Renal cortex interstitium (tissue), 11 donors: ENCODE results near the gene DCLK1. TPM values are rescaled to one million over a fixed set of nuclear protein-coding genes. Genes with fewer than 3 reads are reported as not detected.

Experiments used
- DNase-seq, 11 donors: peaks; one replicate each; pipeline ENCODE4 v3.0.0-alpha.2; 2013; ENCODE audit warnings: low read depth in 9 of 11, low spot score in 4 of 11; ENCODE audit errors: extremely low read depth in 1 of 11
- polyA plus RNA-seq, 3 donors: library from polyadenylated mRNA; unstranded; fragments of 120-200 nt; gene quantifications; one replicate each; pipeline ENCODE4 v1.2.1, GENCODE V29; 2013; ENCODE audit not compliant: insufficient read length in 3 of 3

DCLK1 gene
- polyA plus RNA-seq, 3 donors = 5.2 to 6.4 (median 5.8) TPM

DNA sequence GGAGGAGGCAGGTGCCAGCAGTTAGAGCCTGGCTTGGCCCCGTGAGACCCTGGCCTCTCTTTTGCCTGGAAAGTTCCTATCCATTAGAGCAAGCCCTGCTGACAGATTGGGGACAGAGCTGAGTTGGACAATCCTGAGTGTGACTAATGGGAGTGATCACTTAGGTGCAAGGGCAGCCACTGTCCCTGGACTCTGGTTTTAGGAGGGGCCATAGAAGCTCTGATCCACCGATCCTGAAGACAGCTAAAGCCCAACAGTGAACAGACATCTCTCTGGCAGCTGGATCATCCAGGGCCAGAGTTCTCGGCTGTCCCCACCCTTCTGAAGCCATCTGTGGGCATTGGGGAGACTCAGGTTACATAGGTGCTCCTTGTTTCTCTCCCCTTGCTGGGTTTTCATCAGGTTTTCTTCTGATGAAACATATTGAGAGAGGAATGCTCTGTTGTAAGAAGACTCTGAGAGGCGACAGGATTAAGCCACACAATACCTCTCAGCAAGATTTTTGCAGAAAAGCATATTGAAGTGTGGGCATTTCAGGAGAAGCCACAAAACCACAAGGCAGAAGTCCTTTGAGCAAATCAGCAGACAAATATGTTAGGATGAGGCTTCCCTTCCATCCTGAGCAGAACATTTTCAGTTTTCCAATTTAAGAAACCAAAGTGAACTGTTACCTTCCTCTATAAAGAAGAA is 366.7 kb downstream of the DCLK1 start:
- DNase-seq = no peak

DNA sequence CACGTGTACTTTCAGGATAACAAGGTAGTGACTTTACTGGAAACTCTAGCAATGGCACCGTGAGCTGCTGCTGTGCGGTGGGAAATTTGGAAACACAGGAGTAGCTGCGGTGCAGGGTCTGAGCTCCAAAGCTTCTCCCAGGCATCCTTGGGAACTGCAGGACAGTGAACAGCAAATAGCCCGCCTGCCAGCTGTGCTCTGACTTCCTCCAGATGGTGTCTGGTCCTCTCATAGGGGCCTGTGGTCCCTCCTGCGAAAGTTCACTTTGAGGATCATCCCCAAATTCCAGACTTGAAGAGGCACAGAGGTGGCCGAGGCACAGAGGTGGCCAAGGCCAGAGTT is 367.4 kb downstream of the DCLK1 start:
- DNase-seq = no peak

DNA sequence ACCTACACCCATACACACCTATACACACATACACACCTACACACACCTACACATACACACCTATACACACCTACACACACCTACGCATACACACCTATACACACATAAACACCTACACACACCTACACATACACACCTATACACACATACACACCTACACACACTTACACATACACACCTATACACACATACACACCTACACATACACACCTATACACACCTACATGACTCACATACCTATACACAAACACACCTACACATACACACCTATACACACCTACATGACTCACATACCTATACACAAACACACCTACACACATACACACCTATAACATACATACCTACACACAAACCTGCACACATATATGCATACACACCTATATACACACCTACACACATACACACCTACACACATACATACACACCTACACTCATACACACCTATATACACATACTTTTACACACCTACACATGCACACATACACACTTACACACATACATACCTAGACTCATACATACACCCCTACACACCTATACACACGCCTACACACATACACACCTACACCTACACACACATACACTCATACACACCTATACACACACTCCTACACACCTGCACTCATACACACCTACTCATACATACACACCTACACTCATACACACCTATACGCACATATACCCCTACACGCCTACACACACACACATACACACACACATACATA is 368.0 kb downstream of the DCLK1 start:
- no peak for DNase-seq

DNA sequence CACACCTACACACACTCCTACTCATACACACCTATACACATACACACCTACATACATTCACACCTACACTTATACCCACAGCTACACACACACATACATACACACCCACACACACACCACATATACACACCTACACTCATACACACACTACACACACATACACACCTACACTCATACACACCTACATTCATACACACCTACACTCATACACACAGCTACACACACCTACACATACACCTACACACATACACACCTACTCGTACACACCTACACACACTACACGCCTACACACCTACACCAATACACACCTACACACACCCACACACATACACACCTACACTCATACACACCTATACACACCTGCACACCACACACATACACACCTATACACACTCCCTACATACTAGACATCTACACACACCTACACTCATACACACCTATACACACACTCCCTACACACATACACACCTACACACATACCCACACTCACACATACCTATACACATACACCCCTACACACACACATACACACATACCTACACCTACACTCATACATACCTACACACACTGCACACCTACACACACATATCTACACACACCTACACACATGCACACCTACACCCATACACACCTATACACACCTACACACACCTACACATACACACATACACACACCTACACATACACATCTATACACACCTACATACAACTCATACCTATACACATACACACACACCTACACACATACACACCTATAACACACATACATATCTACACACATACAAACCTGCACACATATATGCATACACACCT is 369.5 kb downstream of the DCLK1 start:
- no peak for DNase-seq

DNA sequence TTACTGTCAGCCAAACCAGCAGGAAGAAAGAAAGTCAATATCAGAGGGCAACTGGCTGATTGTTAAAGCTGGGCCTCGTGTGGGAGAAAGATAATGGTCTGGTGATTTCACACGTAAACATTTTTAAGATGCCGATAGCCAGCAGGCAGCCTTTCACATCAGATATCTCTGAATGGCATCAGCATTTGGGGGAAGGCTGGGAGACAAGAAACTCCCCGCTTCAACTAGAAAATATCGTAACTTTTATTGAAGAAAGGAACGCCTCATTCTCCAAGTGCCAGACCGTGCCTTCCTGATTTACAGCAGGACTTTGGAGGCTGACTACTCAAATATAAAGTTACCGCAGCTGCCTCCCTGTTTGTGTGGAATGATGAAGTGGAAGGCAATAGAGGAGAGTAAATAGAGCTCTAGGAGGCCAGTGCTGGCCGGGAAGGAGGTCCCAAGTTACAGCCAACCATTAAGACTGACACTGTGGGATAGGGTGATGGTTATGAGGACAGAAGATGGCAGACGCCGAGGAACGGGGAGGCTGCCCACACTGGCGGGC is 370.4 kb downstream of the DCLK1 start:
- peak in 6 of 11 donors; percentile 33 to 72 (median 48) for DNase-seq

DNA sequence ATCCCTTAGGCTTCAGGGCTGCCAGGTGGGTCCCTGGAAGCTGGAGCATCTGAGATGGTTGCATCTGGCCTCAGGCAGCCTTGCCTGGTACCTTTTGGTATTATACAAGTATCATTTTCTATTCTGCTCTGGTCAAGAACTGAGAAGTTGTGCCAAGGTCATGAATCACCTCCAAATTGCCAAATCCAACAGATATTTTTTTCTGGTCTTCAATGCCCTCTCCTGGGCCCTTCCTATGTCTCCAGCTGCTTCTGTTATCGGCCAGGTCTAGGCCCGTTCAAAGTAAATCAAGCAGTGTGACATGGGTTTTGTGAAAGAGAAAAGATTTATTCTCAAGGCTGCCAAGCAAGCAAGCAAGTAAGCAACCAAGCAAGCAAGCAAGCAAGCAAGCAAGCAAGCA is 383.6 kb downstream of the DCLK1 start:
- no peak for DNase-seq

DNA sequence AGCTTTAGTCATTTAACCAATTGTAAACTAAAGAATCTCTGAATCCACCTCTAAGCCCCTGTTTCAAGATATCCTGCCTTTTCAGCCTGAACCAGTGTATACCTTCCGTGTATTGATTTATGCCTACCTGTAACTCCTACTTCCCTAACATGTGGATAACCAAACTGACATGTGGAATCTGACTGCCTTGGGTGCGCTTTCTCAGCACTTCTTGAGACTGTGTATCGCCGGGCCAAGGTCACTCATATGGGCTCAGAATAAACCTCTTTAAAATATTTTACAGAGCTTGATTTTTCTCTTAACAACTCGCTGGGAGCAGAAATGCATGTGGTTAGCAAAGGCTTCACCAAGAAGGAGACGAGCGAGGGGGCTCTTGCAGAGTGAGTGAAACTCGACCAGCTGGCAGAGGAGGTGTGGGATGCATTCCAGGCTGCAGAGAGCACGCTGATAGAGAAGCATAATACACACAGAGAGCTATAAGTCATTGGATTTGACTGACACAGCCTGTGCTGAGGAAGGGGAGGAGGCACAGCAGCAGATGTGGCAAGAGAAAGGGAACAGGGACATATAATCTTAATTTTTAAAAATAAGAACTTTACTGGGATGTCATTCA is 386.5 kb downstream of the DCLK1 start:
- peak in 1 of 11 donors; percentile 28 for DNase-seq

DNA sequence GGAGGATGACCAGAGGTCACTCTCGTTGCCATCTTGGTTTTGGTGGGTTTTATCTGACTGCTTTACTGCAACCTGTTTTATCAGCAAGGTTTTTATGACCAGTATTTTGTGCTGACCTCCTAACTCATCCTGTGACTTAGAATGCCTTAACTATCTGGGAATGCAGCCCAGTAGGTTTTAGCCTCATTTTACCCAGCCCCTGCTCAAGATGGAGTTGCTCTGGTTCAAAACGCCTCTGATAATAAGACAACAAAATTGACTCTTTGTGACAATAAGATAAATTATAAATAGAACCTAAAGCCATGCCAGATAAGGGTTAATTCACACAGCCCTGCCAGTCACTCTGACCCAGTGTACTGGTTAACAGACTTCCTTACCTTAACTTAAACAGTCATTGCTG is 387.0 kb downstream of the DCLK1 start:
- no peak for DNase-seq

DNA sequence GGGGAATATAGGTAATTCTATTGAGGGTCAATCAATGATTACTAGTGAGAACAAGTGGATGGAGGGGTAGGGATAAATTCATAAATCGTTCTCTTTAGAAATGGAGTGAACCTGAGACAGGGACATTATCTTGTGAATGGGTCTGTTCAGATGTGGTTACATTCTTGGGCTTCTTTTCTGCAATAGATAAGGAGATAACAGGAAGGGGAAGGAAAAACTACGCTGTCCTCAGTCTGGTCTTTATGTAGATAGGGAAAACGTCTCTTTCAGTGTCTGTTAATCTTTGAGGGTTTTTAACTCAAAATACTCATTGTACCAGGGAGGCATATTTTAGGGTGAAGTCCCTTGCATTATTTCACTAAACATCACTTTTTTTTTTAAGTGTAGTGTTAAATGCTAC is 388.0 kb downstream of the DCLK1 start:
- DNase-seq = no peak

DNA sequence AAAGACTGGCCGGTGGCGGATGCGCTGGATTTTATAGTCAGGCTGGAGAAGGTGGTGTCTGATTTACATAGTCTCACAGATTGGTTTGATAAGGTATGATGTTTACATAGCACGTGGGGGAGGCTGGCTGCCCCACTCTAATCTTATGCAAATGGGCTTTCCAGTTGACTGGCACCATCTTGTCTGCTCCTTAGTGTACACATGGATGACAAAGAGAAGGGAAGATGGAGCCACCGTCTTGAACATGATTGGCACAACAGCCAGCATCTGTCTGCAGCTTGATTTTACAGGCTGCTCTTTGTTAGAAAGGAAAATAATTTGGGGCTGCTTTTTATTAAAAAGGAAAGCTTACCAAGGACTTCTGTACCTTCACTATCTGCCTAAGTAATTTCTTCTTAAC is 389.5 kb downstream of the DCLK1 start:
- no peak for DNase-seq

DNA sequence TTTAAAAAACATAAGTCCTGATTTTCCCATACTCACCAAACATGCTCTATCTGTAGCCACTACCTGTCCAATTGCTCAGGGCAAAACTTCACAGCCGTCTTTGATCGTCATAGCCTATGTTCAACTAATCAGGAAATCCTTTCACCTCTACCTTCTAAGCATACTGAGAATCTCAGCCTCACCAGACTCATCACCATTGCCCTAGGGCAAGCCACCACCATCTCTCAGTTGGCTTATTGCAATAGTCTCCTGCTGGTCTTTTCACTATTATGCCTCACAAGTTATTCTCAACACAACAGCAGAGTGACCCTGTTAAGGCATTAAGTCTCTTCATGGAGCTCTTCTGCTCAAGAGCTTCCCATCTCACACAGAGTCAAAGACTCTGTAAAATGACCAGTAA is 394.3 kb downstream of the DCLK1 start:
- no peak for DNase-seq

DNA sequence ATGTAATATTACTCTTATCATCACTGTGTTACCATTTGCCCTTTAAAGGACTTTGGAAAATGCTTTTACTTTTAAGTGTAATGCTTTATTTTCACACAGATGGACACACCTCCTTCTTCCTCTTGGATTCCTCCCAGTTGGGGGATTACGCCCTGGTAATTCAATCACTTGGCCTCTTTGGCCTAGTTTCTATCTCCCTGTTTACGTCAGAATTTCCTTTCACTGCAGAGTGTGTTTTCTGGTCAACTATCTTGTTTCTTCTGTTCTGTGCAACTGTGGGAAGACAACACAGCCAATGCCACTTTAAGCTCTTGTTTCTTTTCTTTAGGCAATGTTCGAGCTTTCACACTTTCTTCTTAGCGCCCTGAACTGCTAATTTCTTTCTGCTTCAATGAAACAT is 397.4 kb downstream of the DCLK1 start:
- DNase-seq = no peak

DNA sequence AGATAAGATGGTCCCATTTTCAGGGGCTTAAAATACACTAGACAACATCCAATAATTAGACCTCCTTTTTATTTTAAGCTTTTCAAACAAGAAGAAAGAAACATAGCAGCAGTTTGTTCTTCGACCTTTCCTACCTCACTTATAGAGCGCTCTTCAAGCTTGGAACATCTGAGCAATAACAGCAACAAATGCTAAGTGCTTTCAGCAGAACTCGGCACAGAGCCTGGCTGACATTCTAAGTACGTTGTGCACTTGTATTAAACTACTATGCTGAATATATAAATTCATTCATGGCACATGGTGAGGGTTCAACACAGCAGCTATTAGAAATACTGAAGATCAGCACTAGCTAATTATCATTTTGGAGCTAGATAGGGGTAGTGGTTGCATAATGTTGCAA is 398.6 kb downstream of the DCLK1 start:
- DNase-seq = no peak

DNA sequence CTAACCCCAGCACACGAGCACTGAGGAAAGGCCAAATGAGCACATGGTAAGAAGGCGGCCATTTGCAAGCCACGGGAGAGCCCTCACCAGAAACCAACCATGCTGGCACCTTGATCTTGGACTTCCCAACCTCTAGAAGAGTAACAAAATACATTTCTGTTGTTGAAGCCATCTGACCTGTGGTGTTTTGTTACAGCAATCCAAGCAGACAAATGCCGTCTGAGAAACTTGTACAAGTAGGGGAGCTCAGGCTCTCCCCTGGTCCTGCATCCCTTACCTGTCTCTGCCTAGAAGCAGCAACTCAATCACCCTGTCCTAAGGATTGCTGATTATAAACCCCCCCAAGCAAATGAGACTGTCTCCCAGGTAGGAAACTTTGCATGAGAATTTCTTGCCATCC is 399.7 kb downstream of the DCLK1 start:
- no peak for DNase-seq

DNA sequence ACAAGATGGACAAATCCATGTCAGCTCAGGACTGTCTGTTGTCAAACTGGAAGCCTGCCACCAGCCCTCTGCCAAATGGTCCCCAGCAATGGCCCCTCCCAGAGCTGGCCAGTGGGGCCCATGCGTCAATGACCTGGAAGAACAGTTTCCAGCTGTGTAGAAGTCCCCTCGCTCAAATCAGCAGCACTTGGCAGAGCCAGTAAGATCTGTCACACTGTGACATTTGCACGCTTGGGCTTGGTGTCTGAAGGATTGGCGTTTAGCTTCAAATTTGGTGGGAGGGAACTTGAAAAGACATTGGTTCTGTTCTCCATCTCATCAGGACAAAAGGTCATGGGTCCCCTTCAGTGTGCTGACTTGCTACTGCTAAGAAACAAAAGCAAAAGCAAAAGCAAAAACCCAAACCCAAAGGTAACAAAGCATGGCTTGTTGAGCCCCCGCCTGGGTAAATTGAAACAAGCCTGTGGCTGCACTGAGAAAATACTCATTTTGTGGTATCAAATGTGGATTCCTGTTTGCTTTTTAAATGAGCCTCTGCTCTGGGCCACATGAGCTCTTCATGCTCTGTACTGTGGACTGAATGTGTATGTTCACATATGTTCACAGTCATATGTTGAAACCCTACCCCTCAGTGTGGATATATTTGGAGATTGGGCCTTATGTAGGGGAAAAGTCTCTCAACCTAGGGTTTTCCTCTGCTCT is 401.1 kb downstream of the DCLK1 start:
- no peak for DNase-seq

DNA sequence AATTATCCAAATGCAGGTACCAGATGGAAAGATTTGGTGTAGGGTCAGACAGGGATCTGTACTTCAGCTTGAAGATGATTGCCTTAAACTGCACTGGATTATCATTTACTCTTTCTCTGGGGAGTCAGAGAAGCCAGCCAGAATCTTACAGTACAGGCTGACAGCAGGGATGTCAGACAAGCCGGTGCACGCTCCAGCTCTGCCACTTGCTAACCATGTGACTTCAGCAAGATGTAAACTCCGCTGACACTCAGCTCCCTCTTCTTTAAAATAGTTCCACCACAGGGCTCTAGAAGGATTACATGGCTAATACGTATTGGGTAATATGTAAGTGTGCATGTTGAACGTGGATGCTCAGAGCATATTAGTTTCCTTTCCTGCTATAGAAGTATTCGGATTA is 403.3 kb downstream of the DCLK1 start:
- DNase-seq = no peak

DNA sequence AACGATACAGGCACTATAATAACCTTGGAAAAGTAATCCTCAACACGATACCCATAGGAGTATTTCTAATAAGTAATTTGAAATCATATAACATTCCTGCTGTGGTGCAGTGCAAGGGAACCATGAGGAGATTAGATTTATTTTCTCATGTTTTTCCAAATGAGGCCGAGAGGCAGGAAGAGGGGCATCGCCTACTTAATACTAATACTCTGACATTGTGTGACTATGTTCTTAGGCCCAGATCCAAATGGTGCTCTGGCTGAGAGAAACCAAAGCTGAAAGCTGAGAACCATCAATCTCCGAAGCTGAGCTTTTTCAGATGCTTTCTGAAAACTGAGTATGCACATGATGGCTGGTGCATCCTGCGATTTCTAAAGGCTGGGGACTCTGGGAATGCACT is 406.7 kb downstream of the DCLK1 start:
- DNase-seq = peak in 1 of 11 donors; percentile 18

DNA sequence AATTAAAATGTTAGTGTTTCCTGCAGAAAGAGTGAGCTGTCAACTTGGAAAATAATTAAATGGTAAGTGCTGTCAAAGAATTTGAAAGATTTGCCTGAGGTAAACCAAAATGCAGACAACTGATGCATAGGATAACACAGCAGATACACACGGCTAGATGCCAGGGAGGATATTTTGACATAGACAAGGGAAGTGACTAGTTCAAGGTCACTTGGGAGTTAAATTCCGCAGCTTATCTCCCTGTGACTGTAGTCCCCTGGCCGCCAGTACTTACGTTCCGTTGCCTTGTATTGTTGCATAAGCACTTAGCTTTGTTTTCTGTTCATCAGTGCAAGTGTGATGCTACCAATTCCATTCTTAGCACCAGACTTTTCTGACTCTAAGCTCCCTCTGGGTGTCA is 407.4 kb downstream of the DCLK1 start:
- no peak for DNase-seq

DNA sequence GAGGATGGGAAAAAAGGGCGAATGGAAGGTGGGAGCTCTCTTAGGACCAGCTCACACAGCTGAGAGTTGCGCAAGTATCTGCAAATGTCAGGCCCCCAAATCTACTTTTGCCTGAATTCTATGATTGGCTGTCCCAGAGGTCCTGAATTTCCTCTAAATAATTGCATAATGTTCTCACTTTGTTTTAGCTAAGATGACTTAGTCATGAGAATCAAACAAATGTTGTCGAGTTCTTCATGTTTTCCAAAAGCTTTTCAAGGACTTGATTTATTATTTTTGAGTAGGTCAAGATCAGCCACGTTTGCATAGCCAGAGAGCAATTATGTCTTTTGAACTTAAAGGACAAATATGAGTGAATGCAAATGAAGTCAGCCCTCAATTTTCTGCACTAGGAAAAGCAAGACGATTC is 408.1 kb downstream of the DCLK1 start:
- DNase-seq = no peak
